ENCODE data around the gene PRKCE.
"Not testable (repeated sequence)": the region's sequence is repeated elsewhere in the genome, so short reads cannot be mapped to it uniquely, and the experiment has no call there.

The PRKCE gene

DNA sequence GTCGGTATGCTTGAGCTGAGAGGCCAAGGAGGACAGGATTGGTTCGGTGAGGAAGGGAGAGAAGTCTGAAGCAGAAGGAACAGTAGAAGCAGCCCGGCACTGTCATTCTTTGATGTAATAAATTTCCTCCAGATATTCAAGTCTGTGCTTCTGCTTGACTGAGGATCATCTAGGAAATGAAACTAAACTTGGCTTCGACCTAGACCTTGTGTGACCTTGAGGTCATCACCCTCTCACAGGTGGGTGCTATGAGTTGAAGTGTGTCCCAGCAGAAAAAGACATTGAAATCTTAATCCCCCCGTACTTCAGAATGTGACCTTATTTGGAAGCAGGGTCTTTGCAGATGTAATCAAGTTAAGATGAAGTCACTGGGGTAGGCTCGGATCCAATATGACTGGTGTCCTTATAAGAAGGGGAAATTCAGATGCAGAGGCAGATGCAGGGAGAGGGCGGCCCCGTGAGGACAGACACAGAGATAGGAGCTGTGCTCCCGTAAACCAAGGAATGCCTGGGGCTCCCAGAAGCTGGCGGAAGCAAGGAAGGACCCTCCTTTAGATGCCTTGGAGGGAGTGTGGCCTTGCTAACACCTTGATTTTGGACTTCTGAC is 49.0 kb downstream of the PRKCE start:
- DNase-seq, result no peak

GRCh38 chr2:45705233-45705632 is 53.8 kb downstream of the PRKCE start:
- DNase-seq, result no peak

- no peak for DNase-seq
Measured at GRCh38 chr2:45706033-45706432, 54.6 kb downstream of the PRKCE start.

DNA sequence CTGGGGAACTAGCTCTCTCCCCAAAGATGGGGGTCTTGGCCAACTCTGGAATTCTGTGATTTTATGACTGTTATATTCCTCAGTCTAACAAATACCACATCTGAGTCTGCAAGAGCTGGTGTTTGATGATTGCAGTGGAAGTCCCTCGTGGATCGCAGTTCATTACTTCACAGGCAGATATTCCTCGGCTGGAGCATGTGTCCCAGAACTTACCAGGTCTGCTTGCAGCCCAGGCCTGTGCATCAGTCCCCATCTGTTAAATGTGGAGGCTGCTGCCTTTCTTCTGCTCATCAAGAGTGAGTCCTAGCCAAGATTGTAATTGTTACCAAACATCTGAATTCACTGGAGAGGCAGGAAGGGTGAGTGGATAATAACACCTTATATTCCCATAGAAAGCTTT is 55.5 kb downstream of the PRKCE start:
- peak; percentile 54 for DNase-seq

DNA sequence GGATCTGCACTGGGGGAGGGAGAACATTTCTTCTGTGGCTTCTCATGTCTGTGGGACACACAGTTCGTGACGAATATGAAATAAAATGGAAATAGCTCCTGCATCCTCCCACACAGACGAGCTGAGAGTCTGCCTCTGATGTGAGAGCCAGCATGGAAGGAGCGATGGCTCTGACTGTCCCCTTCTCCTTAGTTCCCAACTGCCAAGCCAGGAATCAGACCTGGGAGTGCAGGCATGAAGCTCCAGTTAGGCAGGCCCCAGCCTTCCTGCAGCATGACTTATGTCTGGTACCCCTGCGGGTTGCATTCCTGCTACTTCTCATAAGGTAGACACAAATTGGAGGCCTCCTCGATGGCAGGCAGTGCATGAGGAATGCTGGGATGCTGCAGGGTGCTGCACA is 56.2 kb downstream of the PRKCE start:
- DNase-seq, result no peak

DNA sequence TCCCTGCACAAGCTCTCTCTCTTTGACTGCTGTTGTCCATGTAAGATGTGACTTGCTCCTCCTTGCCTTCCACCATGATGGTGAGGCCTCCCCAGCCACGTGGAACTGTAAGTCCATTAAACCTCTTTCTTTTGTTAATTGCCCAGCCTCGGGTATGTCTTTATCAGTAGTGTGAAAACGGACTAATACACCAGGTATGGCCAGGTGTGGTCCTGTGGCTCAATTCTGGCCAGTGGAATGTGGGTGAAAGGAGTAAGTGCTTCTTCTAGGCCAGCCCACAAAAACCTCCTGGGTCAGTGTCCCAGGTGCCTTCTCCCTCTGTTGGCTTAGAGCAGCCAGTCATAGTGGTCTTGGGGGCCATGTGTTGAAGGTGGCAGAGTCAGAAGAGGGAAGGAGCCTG is 57.0 kb downstream of the PRKCE start:
- no peak for DNase-seq

GRCh38 chr2:45709137-45709536 is 57.7 kb downstream of the PRKCE start:
- no peak for DNase-seq

DNA sequence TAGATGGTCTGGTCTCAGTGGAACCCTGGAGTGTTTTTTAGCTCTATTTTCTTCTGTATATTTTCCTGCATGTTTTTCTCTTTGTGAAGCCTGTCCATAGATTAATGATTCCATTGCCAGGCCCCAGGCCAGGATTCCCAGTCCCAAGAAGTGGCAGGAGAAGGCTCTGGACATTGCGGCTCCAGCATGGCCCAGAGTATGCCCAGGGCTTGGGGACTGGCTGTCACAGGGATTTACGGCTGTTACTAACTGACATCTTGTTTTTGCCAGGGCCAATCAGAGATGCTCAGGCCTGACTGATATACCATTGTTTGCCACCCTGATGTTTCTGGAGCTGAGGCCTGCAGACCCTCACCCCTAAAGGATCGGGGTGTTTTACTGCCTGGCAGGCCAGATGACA is 59.0 kb downstream of the PRKCE start:
- no peak for DNase-seq

DNA sequence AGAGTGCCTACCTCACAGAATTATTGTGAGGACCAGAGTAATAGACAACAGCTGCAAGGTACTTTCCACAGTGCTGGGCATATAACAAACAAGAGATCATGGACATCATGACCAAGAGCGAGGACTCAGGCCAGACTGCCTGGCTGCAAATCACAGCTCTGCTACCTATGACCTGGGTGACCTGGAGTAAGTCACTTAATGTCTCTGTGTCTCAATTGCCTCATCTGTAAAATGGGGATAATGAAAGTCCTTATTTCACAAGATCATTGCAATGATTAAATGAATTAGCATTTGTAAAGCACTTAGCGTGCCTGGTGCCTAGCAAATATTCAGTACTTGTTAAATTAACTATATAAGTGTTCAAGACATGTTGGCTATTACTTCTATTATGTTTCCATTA is 59.7 kb downstream of the PRKCE start:
- DNase-seq, result no peak

GRCh38 chr2:45712570-45712969 is 61.1 kb downstream of the PRKCE start:
- no peak for DNase-seq

GRCh38 chr2:45713136-45713535 is 61.7 kb downstream of the PRKCE start:
- no peak for DNase-seq

GRCh38 chr2:45713591-45713990 is 62.1 kb downstream of the PRKCE start:
- DNase-seq, result no peak

DNA sequence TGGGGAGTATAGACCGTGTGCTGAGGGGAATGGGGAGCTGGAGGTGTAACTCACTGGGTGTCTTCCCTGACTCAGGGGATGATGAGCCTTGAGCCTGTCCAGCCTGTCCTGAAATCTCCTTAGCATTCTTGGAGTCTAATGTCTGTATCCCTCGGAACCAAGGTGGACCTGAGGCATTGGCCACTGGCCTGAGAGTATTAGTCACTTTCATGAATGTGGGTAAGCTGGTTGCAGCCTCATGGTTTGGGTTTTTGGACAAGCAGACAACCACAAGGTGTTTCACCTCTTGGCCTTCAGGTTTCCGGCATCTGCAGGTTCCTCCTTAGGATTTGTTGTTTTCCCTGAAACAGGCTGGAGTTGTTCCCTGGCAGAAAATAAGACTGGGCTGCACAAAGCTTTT is 63.2 kb downstream of the PRKCE start:
- DNase-seq, result no peak

- no peak for DNase-seq
Measured at GRCh38 chr2:45715601-45716379, 64.3 kb downstream of the PRKCE start.

- not testable (repeated sequence) for DNase-seq
Measured at GRCh38 chr2:45716432-45716831, 65.0 kb downstream of the PRKCE start.

DNA sequence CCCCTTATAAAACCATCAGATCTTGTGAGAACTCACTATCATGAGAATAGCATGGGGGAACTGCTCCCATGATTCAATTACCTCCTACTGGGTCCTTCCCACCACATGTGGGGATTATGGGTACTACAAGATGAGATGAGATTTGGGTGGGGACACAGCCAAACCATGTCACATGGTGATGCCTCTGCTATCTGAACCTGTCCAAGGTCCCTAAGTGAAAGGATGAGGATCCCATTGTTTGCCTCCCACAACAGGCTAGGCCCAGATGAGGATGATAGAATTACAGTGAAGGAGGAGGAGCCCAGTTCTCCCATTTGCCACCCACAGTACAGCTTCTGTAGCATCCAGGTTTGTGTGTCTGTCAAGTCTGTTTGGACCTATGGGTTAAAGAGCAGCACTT is 65.4 kb downstream of the PRKCE start:
- DNase-seq, result no peak

- no peak for DNase-seq
Measured at GRCh38 chr2:45720210-45720609, 68.7 kb downstream of the PRKCE start.

DNA sequence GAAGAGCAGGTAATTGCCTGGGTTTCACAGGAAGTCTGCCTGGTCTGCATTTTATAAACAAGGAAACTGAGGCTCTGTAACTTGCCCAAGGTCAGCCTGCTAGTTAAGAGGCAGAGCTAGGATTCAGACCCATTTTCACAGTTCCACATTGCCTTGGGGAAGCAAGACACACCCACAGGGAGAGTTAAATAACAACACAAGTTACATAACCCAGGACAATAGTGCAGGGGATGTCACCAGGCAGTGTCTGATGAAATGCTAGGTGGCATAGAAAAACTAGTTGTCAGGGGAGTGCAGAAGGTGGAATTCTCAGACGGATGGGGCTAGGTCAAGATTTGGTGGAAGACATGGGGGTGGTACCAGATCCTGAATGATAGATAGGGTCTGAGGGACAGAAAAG is 69.7 kb downstream of the PRKCE start:
- DNase-seq, result no peak

DNA sequence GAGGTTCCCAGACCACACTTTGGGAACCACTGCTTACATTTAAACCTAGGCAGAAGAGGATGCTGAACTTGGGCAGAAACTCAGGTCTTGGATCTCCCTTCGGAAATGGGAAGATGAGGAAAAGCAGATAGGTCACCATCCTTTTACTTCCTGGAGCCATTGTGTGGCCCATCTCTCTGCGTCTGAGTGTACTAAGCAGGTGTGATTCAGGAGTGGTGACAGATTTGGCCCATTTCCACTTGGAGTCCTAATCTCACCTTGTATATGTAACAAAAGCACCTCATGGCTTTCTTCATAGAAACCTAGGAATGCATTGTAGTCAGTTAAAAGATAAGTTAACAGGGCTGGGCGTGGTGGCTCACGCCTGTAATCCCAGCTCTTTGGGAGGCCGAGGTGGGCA is 71.0 kb downstream of the PRKCE start:
- no peak for DNase-seq

GRCh38 chr2:45723857-45724256 is 72.4 kb downstream of the PRKCE start:
- no peak for DNase-seq

DNA sequence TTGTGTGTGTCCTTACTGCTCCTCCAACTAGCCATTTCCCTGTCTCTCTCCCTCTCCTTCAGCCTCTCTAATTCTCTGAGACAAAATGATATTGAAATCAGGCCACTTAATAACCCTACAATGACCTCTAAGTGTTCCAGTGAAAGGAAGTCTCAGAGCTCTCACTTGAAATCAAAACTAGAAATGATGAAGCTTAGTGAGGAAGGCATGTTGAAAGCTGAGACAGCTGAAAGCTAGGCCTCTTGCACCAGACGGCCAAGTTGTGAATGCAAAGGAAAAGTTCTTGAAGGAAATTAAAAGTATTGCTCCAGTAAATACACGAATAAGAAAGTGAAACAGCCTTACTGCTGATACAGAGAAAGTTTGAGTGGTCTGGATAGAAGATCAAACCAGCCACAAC is 72.9 kb downstream of the PRKCE start:
- no peak for DNase-seq

GRCh38 chr2:45725731-45726130 is 74.3 kb downstream of the PRKCE start:
- DNase-seq, result no peak

DNA sequence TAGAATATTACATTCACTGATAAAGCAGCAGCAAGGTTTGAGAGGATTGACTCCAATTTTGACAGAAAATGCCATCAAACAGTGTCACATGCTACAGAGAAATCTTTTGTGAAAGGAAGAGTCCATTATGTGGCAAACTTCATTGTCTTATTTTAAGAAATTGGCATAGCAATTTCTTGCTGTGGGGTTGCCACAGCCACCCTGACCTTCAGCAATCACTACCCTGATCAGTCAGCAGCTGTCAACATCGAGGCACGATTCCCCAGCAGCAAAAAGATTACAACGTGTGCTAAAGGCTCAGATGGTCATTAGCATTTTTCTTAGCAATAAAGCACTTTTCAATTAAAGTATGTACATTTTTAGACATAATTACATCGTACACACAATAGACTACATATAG is 74.7 kb downstream of the PRKCE start:
- no peak for DNase-seq

GRCh38 chr2:45728458-45728942 is 77.0 kb downstream of the PRKCE start:
- no peak for DNase-seq
